Measurements from ENCODE around the gene CCDC112. TPM values are rescaled to one million over a fixed set of nuclear protein-coding genes. Genes with fewer than 3 reads are reported as not detected.

CCDC112 gene
- total and polyA plus RNA-seq, 2 of the 4 experiments (the other 2 are of a cell fraction): 2.0 to 2.3 TPM

GRCh38 chr5:115343855-115344254, 47.4 kb upstream of the CCDC112 start:
- BruUV-seq (replicated peaks): no TSS peak
- H3K4me3 ChIP-seq (ENCODE audit: insufficient read depth, low read depth, low read length): no peak overlapping the region
- CTCF ChIA-PET: no interaction called here

More at GRCh38 chr5:115343855-115344254, 47.4 kb upstream of the CCDC112 start:
- H3K36me3 ChIP-seq (ENCODE audit: control insufficient read depth, insufficient read depth, low read length): no peaks in the 10 kb centered on the region
- 0 out of 2 replicates have a peak, but pooled peaks cover 1% of the 10 kb centered on the region for H3K4me1 ChIP-seq (ENCODE audit: control insufficient read depth, insufficient read depth, low read length)
- peak overlapping the region; percentile 8; the same call in 1 of the 2 replicates for H3K4me2 ChIP-seq (ENCODE audit: low read depth, low read length)
- peaks cover 6% of the 10 kb centered on the region for H3K9me1 ChIP-seq (ENCODE audit: insufficient read depth, low read length)
- H3K79me1 ChIP-seq (ENCODE audit: low read depth in 1 of 2, low read length in 2 of 2): no peaks in the 10 kb centered on the region; a peak in 1 of 4 replicates
- no peak overlapping the region for H4K5ac ChIP-seq (ENCODE audit: low read depth, low read length)
- H2AK5ac ChIP-seq (ENCODE audit: low read depth, low read length): no peak overlapping the region
- H3K14ac ChIP-seq (replicated peaks; ENCODE audit: low read depth, low read length): no peak overlapping the region
- H2BK120ac ChIP-seq (ENCODE audit: low read depth, low read length): no peak overlapping the region
- DNase-seq (peak; percentile 84), ATAC-seq (ENCODE audit: low read depth) (peak; percentile 92)
- no peak overlapping the region for H3K27ac ChIP-seq (ENCODE audit: insufficient read depth, low read length)
- H3K9ac ChIP-seq (ENCODE audit: low read depth, low read length): no peak overlapping the region
- no peak overlapping the region for H2AFZ ChIP-seq (replicated peaks; ENCODE audit: low read length, poor library complexity)
- no peak overlapping the region for H2BK20ac ChIP-seq (ENCODE audit: low read depth, low read length)
- no peak overlapping the region for H3K18ac ChIP-seq (ENCODE audit: low read depth, low read length)
- intact Hi-C loops (cut with micrococcal nuclease) (no loop called here), in situ Hi-C loops (cut with MboI; ENCODE audit: low sequenced_read_pairs) (no loop called here), dilution Hi-C loops (cut with HindIII; ENCODE audit: low sequenced_read_pairs, unreplicated experiment) (no loop called here)
- POLR2A ChIA-PET (ENCODE audit: unreplicated experiment): no interaction called here
- H3K4ac ChIP-seq (ENCODE audit: low read depth, low read length): no peak overlapping the region
- no peaks in the 10 kb centered on the region for H4K20me1 ChIP-seq (ENCODE audit: insufficient read depth, low read length)
- no peak overlapping the region for H3K23ac ChIP-seq (ENCODE audit: low read depth, low read length)
- H4K8ac ChIP-seq (ENCODE audit: low read depth in 2 of 2, low read length in 2 of 2): no peak overlapping the region
- H3K56ac ChIP-seq (ENCODE audit: extremely low read depth, insufficient read depth, low read length): no peak overlapping the region
- TF ChIP-seq, protein P1, sequence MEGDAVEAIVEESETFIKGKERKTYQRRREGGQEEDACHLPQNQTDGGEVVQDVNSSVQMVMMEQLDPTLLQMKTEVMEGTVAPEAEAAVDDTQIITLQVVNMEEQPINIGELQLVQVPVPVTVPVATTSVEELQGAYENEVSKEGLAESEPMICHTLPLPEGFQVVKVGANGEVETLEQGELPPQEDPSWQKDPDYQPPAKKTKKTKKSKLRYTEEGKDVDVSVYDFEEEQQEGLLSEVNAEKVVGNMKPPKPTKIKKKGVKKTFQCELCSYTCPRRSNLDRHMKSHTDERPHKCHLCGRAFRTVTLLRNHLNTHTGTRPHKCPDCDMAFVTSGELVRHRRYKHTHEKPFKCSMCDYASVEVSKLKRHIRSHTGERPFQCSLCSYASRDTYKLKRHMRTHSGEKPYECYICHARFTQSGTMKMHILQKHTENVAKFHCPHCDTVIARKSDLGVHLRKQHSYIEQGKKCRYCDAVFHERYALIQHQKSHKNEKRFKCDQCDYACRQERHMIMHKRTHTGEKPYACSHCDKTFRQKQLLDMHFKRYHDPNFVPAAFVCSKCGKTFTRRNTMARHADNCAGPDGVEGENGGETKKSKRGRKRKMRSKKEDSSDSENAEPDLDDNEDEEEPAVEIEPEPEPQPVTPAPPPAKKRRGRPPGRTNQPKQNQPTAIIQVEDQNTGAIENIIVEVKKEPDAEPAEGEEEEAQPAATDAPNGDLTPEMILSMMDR (conservative IDR thresholded peaks at IDR 0.05; ENCODE audit: low read depth, low read length): no peak
- TF ChIP-seq RAD21 (IDR thresholded peaks at IDR 0.05; ENCODE audit: low read length) (no peak), NFE2L2 (IDR thresholded peaks at IDR 0.05; ENCODE audit: low read depth, low read length) (no peak), MAZ (IDR thresholded peaks at IDR 0.05; ENCODE audit: borderline replicate concordance, low read depth, low read length) (no peak), RCOR1 (IDR thresholded peaks at IDR 0.05; ENCODE audit: insufficient replicate concordance, low read length) (no peak), MXI1 (IDR thresholded peaks at IDR 0.05; ENCODE audit: borderline replicate concordance, low read depth, low read length) (no peak), MAFK (IDR thresholded peaks at IDR 0.05; ENCODE audit: low read depth, low read length) (no peak), SMC3 (IDR thresholded peaks at IDR 0.05; ENCODE audit: low read depth, low read length) (no peak), BHLHE40 (IDR thresholded peaks at IDR 0.05; ENCODE audit: low read depth, low read length) (peak; percentile 45; the same call in 1 of the 2 replicates), CEBPB (IDR thresholded peaks at IDR 0.05; ENCODE audit: low read depth, low read length) (peak; percentile 71), FOS (IDR thresholded peaks at IDR 0.05; ENCODE audit: low read depth, low read length) (peak; percentile 35; the same call in 1 of the 2 replicates), RFX5 (IDR thresholded peaks at IDR 0.05; ENCODE audit: low read depth, low read length) (no peak)
- H2BK15ac ChIP-seq (ENCODE audit: low read depth, low read length): no peak overlapping the region
- no peaks in the 10 kb centered on the region for H3K27me3 ChIP-seq (ENCODE audit: control insufficient read depth, insufficient read depth, low read length)
- WGBS, 2 experiments (ENCODE audit: extremely low coverage in 2 of 2, insufficient read length in 1 of 2): no CpG with 5 or more reads among the region's 1 CpG
- H2AK9ac ChIP-seq (replicated peaks; ENCODE audit: low read depth, low read length, poor library complexity): no peak overlapping the region
- H4K91ac ChIP-seq (ENCODE audit: insufficient read depth, low read depth, low read length): no peak overlapping the region
- peak overlapping the region; percentile 26 for H2BK5ac ChIP-seq (ENCODE audit: low read depth, low read length, poor library complexity, severe bottlenecking)
- no peaks in the 10 kb centered on the region for H3K9me3 ChIP-seq (ENCODE audit: control insufficient read depth, insufficient read depth, low read length)

Data from IMR-90 (cell line).